IMR-90 (cell line): Measurements from ENCODE around the gene IL4R. TPM values are rescaled to one million over a fixed set of nuclear protein-coding genes. Genes with fewer than 3 reads are reported as not detected.

Source experiments
- ATAC-seq: fragments of 200-7000 bp; cut with Tn5 transposase; 2 replicates; pipeline ENCODE4 v1.9.1; 2020; ENCODE audit warnings: low read depth, mild to moderate bottlenecking, moderate library complexity
- BruUV-seq: library from RNA; stranded (reverse); fragments of 400-500 nt; replicated peaks from 2 replicates; lab custom pipeline; 2021; lab: Mats Ljungman, UMichigan
- CTCF ChIA-PET: fragments of 300-600 bp; formaldehyde crosslinking; extraction: SDS; loops from one replicate; lab custom pipeline; 2021; ENCODE audit warnings: antibody characterized with exemption; lab: Yijun Ruan, JAX
- POLR2A ChIA-PET: fragments of 300-600 bp; sonication (Branson Sonifier 250); formaldehyde crosslinking; loops from one replicate; lab custom pipeline; 2022; ENCODE audit warnings: antibody characterized with exemption; ENCODE audit not compliant: unreplicated experiment; lab: Charles Lee
- DNase-seq: peaks from one replicate; pipeline ENCODE4 v3.0.0; 2013
- H2AFZ ChIP-seq: replicated peaks from 2 replicates; pipeline ENCODE3; 2013; ENCODE audit warnings: low read length, mild to moderate bottlenecking; ENCODE audit not compliant: poor library complexity
- H2AK5ac ChIP-seq: 2 replicates; pipeline ENCODE4 v1.6.1; 2013; ENCODE audit warnings: low read depth, low read length, inconsistent platforms
- H2AK9ac ChIP-seq: replicated peaks from 2 replicates; pipeline ENCODE3; 2013; ENCODE audit warnings: mild to moderate bottlenecking, low read depth, low read length, moderate library complexity; ENCODE audit not compliant: poor library complexity
- H2BK120ac ChIP-seq: 2 replicates; pipeline ENCODE4 v1.6.1; 2013; ENCODE audit warnings: low read depth, low read length, inconsistent platforms
- H2BK15ac ChIP-seq: 3 replicates; pipeline ENCODE4 v1.6.1; 2013; ENCODE audit warnings: low read depth, low read length, inconsistent platforms
- H2BK20ac ChIP-seq: 2 replicates; pipeline ENCODE4 v1.6.1; 2013; ENCODE audit warnings: low read depth, mild to moderate bottlenecking, inconsistent platforms, low read length, moderate library complexity
- H2BK5ac ChIP-seq: 2 replicates; pipeline ENCODE4 v1.6.1; 2013; ENCODE audit warnings: mild to moderate bottlenecking, low read depth, low read length, inconsistent platforms; ENCODE audit not compliant: poor library complexity, severe bottlenecking
- H3K14ac ChIP-seq: replicated peaks from 2 replicates; pipeline ENCODE4 v1.6.1; 2013; ENCODE audit warnings: low read depth, low read length, inconsistent platforms
- H3K18ac ChIP-seq: 2 replicates; pipeline ENCODE4 v1.6.1; 2013; ENCODE audit warnings: low read depth, low read length, control low read depth
- H3K23ac ChIP-seq: 2 replicates; pipeline ENCODE4 v1.6.1; 2013; ENCODE audit warnings: low read depth, low read length, inconsistent platforms
- H3K27ac ChIP-seq: 2 replicates; pipeline ENCODE4 v1.5.1; 2013; ENCODE audit warnings: mild to moderate bottlenecking, control low read depth, low read length; ENCODE audit not compliant: insufficient read depth
- H3K27me3 ChIP-seq: 2 replicates; pipeline ENCODE4 v1.6.1; 2013; ENCODE audit warnings: low read length; ENCODE audit not compliant: control insufficient read depth, insufficient read depth
- H3K36me3 ChIP-seq: 2 replicates; pipeline ENCODE4 v1.6.1; 2013; ENCODE audit warnings: low read length, mixed read lengths; ENCODE audit not compliant: control insufficient read depth, insufficient read depth
- H3K4ac ChIP-seq: 2 replicates; pipeline ENCODE4 v1.6.1; 2013; ENCODE audit warnings: low read depth, low read length, inconsistent platforms
- H3K4me1 ChIP-seq: 2 replicates; pipeline ENCODE4 v1.6.1; 2013; ENCODE audit warnings: low read length, mixed read lengths; ENCODE audit not compliant: control insufficient read depth, insufficient read depth
- H3K4me2 ChIP-seq: 2 replicates; pipeline ENCODE4 v1.6.1; 2013; ENCODE audit warnings: low read depth, mild to moderate bottlenecking, control low read depth, low read length, moderate library complexity
- H3K4me3 ChIP-seq: 2 replicates; pipeline ENCODE4 v1.5.1; 2013; ENCODE audit warnings: low read depth, mild to moderate bottlenecking, control low read depth, low read length, moderate library complexity; ENCODE audit not compliant: insufficient read depth
- H3K56ac ChIP-seq: 2 replicates; pipeline ENCODE4 v1.6.1; 2013; ENCODE audit warnings: low read length, inconsistent platforms; ENCODE audit not compliant: insufficient read depth; ENCODE audit errors: extremely low read depth
- H3K79me1 ChIP-seq, 2 experiments: 2 replicates each; pipeline ENCODE4 v1.6.1; 2013; ENCODE audit warnings: low read length in 2 of 2, inconsistent platforms in 1 of 2, low read depth in 1 of 2
- H3K9ac ChIP-seq: 2 replicates; pipeline ENCODE4 v1.6.1; 2013; ENCODE audit warnings: low read depth, low read length, control low read depth
- H3K9me1 ChIP-seq: 2 replicates; pipeline ENCODE4 v1.6.1; 2013; ENCODE audit warnings: low read length, inconsistent platforms; ENCODE audit not compliant: insufficient read depth
- H3K9me3 ChIP-seq: 2 replicates; pipeline ENCODE4 v1.6.1; 2013; ENCODE audit warnings: low read length; ENCODE audit not compliant: control insufficient read depth, insufficient read depth
- H4K20me1 ChIP-seq: 2 replicates; pipeline ENCODE4 v1.6.1; 2013; ENCODE audit warnings: low read length, inconsistent platforms; ENCODE audit not compliant: insufficient read depth
- H4K5ac ChIP-seq: 2 replicates; pipeline ENCODE4 v1.6.1; 2013; ENCODE audit warnings: mild to moderate bottlenecking, low read depth, low read length, control low read depth
- H4K8ac ChIP-seq, 2 experiments: 2 replicates each; pipeline ENCODE4 v1.6.1; 2013; ENCODE audit warnings: low read depth in 2 of 2, low read length in 2 of 2, control low read depth in 1 of 2, inconsistent platforms in 1 of 2
- H4K91ac ChIP-seq: 2 replicates; pipeline ENCODE4 v1.6.1; 2013; ENCODE audit warnings: low read depth, low read length, inconsistent platforms; ENCODE audit not compliant: insufficient read depth
- CEBPB ChIP-seq: IDR thresholded peaks from 2 replicates; pipeline ENCODE4 v1.6.1; 2012; ENCODE audit warnings: low read depth, low read length, improper control_type of control experiment
- CHD1 ChIP-seq: IDR thresholded peaks from 2 replicates; pipeline ENCODE4 v1.6.1; 2012; ENCODE audit warnings: low read depth, low read length, improper control_type of control experiment
- FOS ChIP-seq: fragments of 150-350 bp; IDR thresholded peaks from 2 replicates; pipeline ENCODE4 v1.6.1; 2016; ENCODE audit warnings: low read depth, low read length
- MAFK ChIP-seq: IDR thresholded peaks from 2 replicates; pipeline ENCODE4 v1.6.1; 2012; ENCODE audit warnings: low read depth, low read length, improper control_type of control experiment
- MAZ ChIP-seq: IDR thresholded peaks from 2 replicates; pipeline ENCODE4 v1.6.1; 2012; ENCODE audit warnings: low read depth, mild to moderate bottlenecking, low read length, improper control_type of control experiment, moderate library complexity, borderline replicate concordance
- SMC3 ChIP-seq: fragments of 150-350 bp; IDR thresholded peaks from 2 replicates; pipeline ENCODE4 v1.6.1; 2016; ENCODE audit warnings: low read depth, mild to moderate bottlenecking, antibody characterized with exemption, low read length, moderate library complexity
- USF2 ChIP-seq: fragments of 150-350 bp; IDR thresholded peaks from 2 replicates; pipeline ENCODE4 v1.6.1; 2017; ENCODE audit warnings: mild to moderate bottlenecking, antibody characterized with exemption, low read length, low read depth
- WGBS, 2 experiments: methylation state at CpG; one replicate each; pipeline versions ENCODE4 v1.1.5 to v1.1.7; 2013; ENCODE audit warnings: missing lambda C conversion rate in 2 of 2; ENCODE audit not compliant: insufficient read length in 1 of 2; ENCODE audit errors: extremely low coverage in 2 of 2; 5-methylcytosine and 5-hydroxymethylcytosine counted together
- dilution Hi-C: fragments of 300-500 bp; cut with HindIII; formaldehyde crosslinking; loops from one replicate; pipeline ENCODE4 v1.14.3; 2018; ENCODE audit warnings: low sequenced_read_pairs; ENCODE audit not compliant: unreplicated experiment
- in situ Hi-C: fragments of 300-500 bp; cut with MboI; formaldehyde crosslinking; loops from 3 replicates; pipeline ENCODE4 v1.14.3; 2019; ENCODE audit warnings: low sequenced_read_pairs, inconsistent platforms, mixed read lengths
- intact Hi-C: fragments of 100-400 bp; cut with micrococcal nuclease; formaldehyde crosslinking; loops from 2 replicates; pipeline ENCODE4 v1.10.0; 2022
- polyA plus RNA-seq, 3 experiments: library from polyadenylated mRNA; depleted of rRNA; stranded (reverse); fragments of >200 nt; gene quantifications; 2 replicates each; pipeline ENCODE4 v1.2.3, GENCODE V29; 2012; ENCODE audit warnings: low replicate concordance in 1 of 3
- total RNA-seq: library from RNA; depleted of rRNA; stranded (reverse); fragments of >200 nt; gene quantifications from 2 replicates; pipeline ENCODE4 v1.2.3, GENCODE V29; 2012

IL4R gene
- total and polyA plus RNA-seq, 2 of the 4 experiments (the other 2 are of a cell fraction), result 6.3 to 18.7 TPM

GRCh38 chr16:27314986-27315332 lies 1.2 kb downstream of the IL4R start (continued):
- TF ChIP-seq USF2, result no peak
- TF ChIP-seq MAFK, result no peak

- H3K27ac ChIP-seq, result peak overlapping the region; percentile 80
- H3K36me3 ChIP-seq, result peaks cover 25% of the 10 kb centered on the region
- H2BK5ac ChIP-seq, result peak overlapping the region; percentile 94
- H2AK9ac ChIP-seq, result peak overlapping the region; percentile 89
- peak overlapping the region; percentile 89 for H3K9ac ChIP-seq
- DNase-seq (peak; percentile 65), ATAC-seq (peak; percentile 5)
- peak overlapping the region; percentile 63; the same call in 2 of the 3 replicates for H2BK15ac ChIP-seq
- intact Hi-C loops (loop anchor here (2.0 kb wide), 1 partner anchor 81 kb away; no protein-coding TSS in a partner anchor), in situ Hi-C loops (loop anchor here (5.0 kb wide), 1 partner anchor 73 kb away; no protein-coding TSS in a partner anchor), dilution Hi-C loops (no loop called here)
- H3K4ac ChIP-seq, result peak overlapping the region; percentile 96
- peak overlapping the region; percentile 90 for H4K5ac ChIP-seq
- peak overlapping the region; percentile 32 for H3K23ac ChIP-seq
- peaks cover 34% of the 10 kb centered on the region for H4K20me1 ChIP-seq
- peak overlapping the region; percentile 50 for H3K18ac ChIP-seq
- no peaks in the 10 kb centered on the region for H3K27me3 ChIP-seq
- H3K79me1 ChIP-seq, result peaks cover 7 to 68% of the 10 kb centered on the region in 2 experiments; a peak in 3 of 4 replicates
- H3K9me3 ChIP-seq, result no peaks in the 10 kb centered on the region
- peak overlapping the region; percentile 98 for H2AK5ac ChIP-seq
- peak overlapping the region; percentile 82 to 86 for H4K8ac ChIP-seq
- peak overlapping the region; percentile 40 for H2AFZ ChIP-seq
- H3K4me1 ChIP-seq, result peaks cover 30% of the 10 kb centered on the region
- no CpG with 5 or more reads among the region's 9 CpGs for WGBS, 2 experiments
- peak overlapping the region; percentile 74 for H3K4me3 ChIP-seq
- H4K91ac ChIP-seq, result peak overlapping the region; percentile 90
- peak overlapping the region; percentile 92 for H2BK120ac ChIP-seq
- peak overlapping the region; percentile 71 for H3K4me2 ChIP-seq
- peak overlapping the region; percentile 89 for H3K14ac ChIP-seq
- H2BK20ac ChIP-seq, result peak overlapping the region; percentile 69
- peaks cover 22% of the 10 kb centered on the region for H3K9me1 ChIP-seq
- BruUV-seq, result no TSS peak
- ChIA-PET CTCF (interaction anchor here (1.9 kb wide), 1 partner anchor 52 kb away, joined by 6 read pairs; no protein-coding TSS in a partner anchor), POLR2A (interaction anchor here (1.4 kb wide), 1 partner anchor 73 kb away, joined by 4 read pairs; no protein-coding TSS in a partner anchor)
- H3K56ac ChIP-seq, result peak overlapping the region; percentile 69
- TF ChIP-seq CEBPB, result peak; percentile 86
- peak; percentile 14; the same call in 1 of the 2 replicates for TF ChIP-seq FOS
- no peak for TF ChIP-seq SMC3
- no peak for TF ChIP-seq CHD1
- TF ChIP-seq MAZ, result 0 out of 2 replicates have a peak, but pooled peaks have one; percentile 31
These were observed 1.7 kb downstream of the IL4R start for GRCh38 chr16:27315333-27316037.
